Mucosa of descending colon (tissue), 3 donors: ENCODE results near the gene MAP7. TPM values are rescaled to one million over a fixed set of nuclear protein-coding genes. Genes with fewer than 3 reads are reported as not detected.

Experiments
- ATAC-seq: fragments of 200-7000 bp; cut with Tn5 transposase; one replicate; pipeline ENCODE4 v1.9.1; 2020; ENCODE audit warnings: mild to moderate bottlenecking, moderate library complexity
- DNase-seq, 3 donors: peaks; one replicate each; pipeline ENCODE4 v3.0.0-alpha.2; 2020
- H3K36me3 ChIP-seq: fragments of 200-600 bp; one replicate; pipeline ENCODE4 v1.8.0; 2021; ENCODE audit warnings: low read depth, mild to moderate bottlenecking
- H3K4me1 ChIP-seq: fragments of 200-600 bp; one replicate; pipeline ENCODE4 v1.8.0; 2021; ENCODE audit warnings: low read depth, mild to moderate bottlenecking
- H3K4me3 ChIP-seq: fragments of 200-600 bp; one replicate; pipeline ENCODE4 v1.8.0; 2021; ENCODE audit warnings: mild to moderate bottlenecking
- H3K9me3 ChIP-seq: fragments of 200-600 bp; one replicate; pipeline ENCODE4 v1.8.0; 2021; ENCODE audit warnings: mild to moderate bottlenecking
- intact Hi-C, 2 donors: fragments of 100-400 bp; cut with DNase I in 1 of 2; cut with micrococcal nuclease in 1 of 2; formaldehyde crosslinking; loops; one replicate each; pipeline versions ENCODE4 v1.11.0 to v1.11.1; 2022; cut with DNase I, micrococcal nuclease
- total RNA-seq, 3 donors: library from RNA; stranded (reverse); fragmentation: NEBNext Ultra II Directional in 2 of 3; extraction: Animal tissue kit (Norgen Biotek cat#: 25700) in 2 of 3; gene quantifications; one replicate each; pipeline versions ENCODE4 v1.2.1 to v1.2.4, GENCODE V29; 2021 to 2023
- TF ChIP-seq, protein P1 (sequence below): fragments of 200-600 bp; IDR thresholded peaks from one replicate; pipeline ENCODE4 v1.8.0; 2022; ENCODE audit warnings: antibody characterized with exemption, mild to moderate bottlenecking
- donor health status: DM: no; HTN: no; CAD: no; lungs with moderate emphysema.
- donor health status: DM: no; HTN: no; CAD: no.
- donor health status: DM: no; HTN: yes; CAD: no.

Gene MAP7
- total RNA-seq, 3 donors from 2014 or later, result 28.4 to 80.5 (median 68.6) TPM

- no peak for DNase-seq
- H3K9me3 ChIP-seq, result no peaks in the 10 kb centered on the region
- no peaks in the 10 kb centered on the region for H3K4me1 ChIP-seq
- TF ChIP-seq, protein P1, sequence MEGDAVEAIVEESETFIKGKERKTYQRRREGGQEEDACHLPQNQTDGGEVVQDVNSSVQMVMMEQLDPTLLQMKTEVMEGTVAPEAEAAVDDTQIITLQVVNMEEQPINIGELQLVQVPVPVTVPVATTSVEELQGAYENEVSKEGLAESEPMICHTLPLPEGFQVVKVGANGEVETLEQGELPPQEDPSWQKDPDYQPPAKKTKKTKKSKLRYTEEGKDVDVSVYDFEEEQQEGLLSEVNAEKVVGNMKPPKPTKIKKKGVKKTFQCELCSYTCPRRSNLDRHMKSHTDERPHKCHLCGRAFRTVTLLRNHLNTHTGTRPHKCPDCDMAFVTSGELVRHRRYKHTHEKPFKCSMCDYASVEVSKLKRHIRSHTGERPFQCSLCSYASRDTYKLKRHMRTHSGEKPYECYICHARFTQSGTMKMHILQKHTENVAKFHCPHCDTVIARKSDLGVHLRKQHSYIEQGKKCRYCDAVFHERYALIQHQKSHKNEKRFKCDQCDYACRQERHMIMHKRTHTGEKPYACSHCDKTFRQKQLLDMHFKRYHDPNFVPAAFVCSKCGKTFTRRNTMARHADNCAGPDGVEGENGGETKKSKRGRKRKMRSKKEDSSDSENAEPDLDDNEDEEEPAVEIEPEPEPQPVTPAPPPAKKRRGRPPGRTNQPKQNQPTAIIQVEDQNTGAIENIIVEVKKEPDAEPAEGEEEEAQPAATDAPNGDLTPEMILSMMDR, result no peak
- H3K4me3 ChIP-seq, result no peak overlapping the region
- no peak for ATAC-seq
- no peaks in the 10 kb centered on the region for H3K36me3 ChIP-seq
- intact Hi-C loops, result no loop called here
Measured at GRCh38 chr6:136323431-136324112, 226.7 kb downstream of the MAP7 start.

- DNase-seq, result no peak
- TF ChIP-seq, protein P1, result no peak
- intact Hi-C loops, result no loop called here
- ATAC-seq, result no peak
- no peaks in the 10 kb centered on the region for H3K36me3 ChIP-seq
- no peak overlapping the region for H3K4me3 ChIP-seq
- H3K9me3 ChIP-seq, result no peaks in the 10 kb centered on the region
- H3K4me1 ChIP-seq, result no peaks in the 10 kb centered on the region
Measured at GRCh38 chr6:136319732-136320131, 230.5 kb downstream of the MAP7 start.

- intact Hi-C loops, result no loop called here
- TF ChIP-seq, protein P1, result no peak
Measured at GRCh38 chr6:136318676-136319075, 231.5 kb downstream of the MAP7 start.

GRCh38 chr6:136317971-136318370, 232.3 kb downstream of the MAP7 start:
- no peak for DNase-seq
- H3K36me3 ChIP-seq, result no peaks in the 10 kb centered on the region
- ATAC-seq, result no peak
- no peaks in the 10 kb centered on the region for H3K9me3 ChIP-seq
- intact Hi-C loops, result no loop called here
- no peaks in the 10 kb centered on the region for H3K4me1 ChIP-seq
- TF ChIP-seq, protein P1, result no peak
- no peak overlapping the region for H3K4me3 ChIP-seq

More at GRCh38 chr6:136318676-136319075, 231.5 kb downstream of the MAP7 start:
- Histone ChIP-seq H3K4me3 (no peak overlapping the region), H3K9me3 (no peaks in the 10 kb centered on the region), H3K36me3 (no peaks in the 10 kb centered on the region), H3K4me1 (no peaks in the 10 kb centered on the region)
- ATAC-seq (no peak), DNase-seq (no peak)

- H3K9me3 ChIP-seq, result no peaks in the 10 kb centered on the region
- peak; percentile 88 for ATAC-seq
- intact Hi-C loops, result no loop called here
Measured at GRCh38 chr6:136317021-136317694, 233.1 kb downstream of the MAP7 start.

More at GRCh38 chr6:136317021-136317694, 233.1 kb downstream of the MAP7 start:
- Histone ChIP-seq H3K4me3 (no peak overlapping the region), H3K4me1 (no peaks in the 10 kb centered on the region), H3K36me3 (no peaks in the 10 kb centered on the region)
- DNase-seq, result peak in 1 of 3 donors; percentile 74
- TF ChIP-seq, protein P1, result peak; percentile 56
